K562 (cell line): ENCODE results near the gene LRCOL1. TPM values are rescaled to one million over a fixed set of nuclear protein-coding genes. Genes with fewer than 3 reads are reported as not detected.

ENCODE experiments used
- ATAC-seq: fragments of 200-7000 bp; cut with Tn5 transposase; 3 replicates; pipeline ENCODE4 v1.9.1; 2020; ENCODE audit warnings: moderate library complexity
- BruUV-seq: library from RNA; stranded (reverse); fragments of 400-500 nt; replicated peaks from 2 replicates; lab custom pipeline; 2021; lab: Mats Ljungman, UMichigan
- CTCF ChIA-PET: fragments of 300-600 bp; formaldehyde crosslinking; extraction: SDS; loops from one replicate; lab custom pipeline; 2021; ENCODE audit warnings: low intra/inter-chr PET ratio; lab: Yijun Ruan, JAX
- POLR2A ChIA-PET: fragments of 300-600, 350-650 bp; sonication (Branson Sonifier 250); formaldehyde crosslinking; extraction: SDS; loops from one replicate; lab custom pipeline; 2021; ENCODE audit warnings: antibody characterized with exemption, inconsistent platforms; lab: Yijun Ruan, JAX
- DNase-seq, 4 experiments: peaks; one replicate each; pipeline versions ENCODE4 v3.0.0 to v3.0.0-alpha.2; 2011 to 2018; ENCODE audit warnings: low spot score in 3 of 4, mixed read lengths in 3 of 4; ENCODE audit errors: extremely low read depth in 1 of 4
- FAIRE-seq: peaks from 2 replicates; lab custom pipeline; 2011; peaks lifted over from hg19 to GRCh38; lab: Jason Lieb, UNC
- H2AFZ ChIP-seq: 2 replicates; pipeline ENCODE4 v1.6.0; 2011; ENCODE audit warnings: low read depth, low read length, control low read depth, inconsistent platforms
- H3K27ac ChIP-seq: fragments of 200-600 bp; 3 replicates; pipeline ENCODE4 v1.8.0; 2011; ENCODE audit warnings: low read depth, mild to moderate bottlenecking, control low read depth, inconsistent platforms, low read length, moderate library complexity, mixed read lengths; ENCODE audit errors: extremely low read depth
- H3K27me3 ChIP-seq, 2 experiments: fragments of 300-600 bp in 1 of 2; 2 replicates in 1 of 2; 3 replicates in 1 of 2; pipeline versions ENCODE4 v1.6.0 to v1.8.0; 2011; ENCODE audit warnings: inconsistent platforms in 2 of 2, low read length in 2 of 2, mild to moderate bottlenecking in 1 of 2, mixed read lengths in 1 of 2, moderate library complexity in 1 of 2; ENCODE audit not compliant: control insufficient read depth in 2 of 2, insufficient read depth in 2 of 2
- H3K36me3 ChIP-seq: fragments of 300-600 bp; 3 replicates; pipeline ENCODE4 v1.8.0; 2011; ENCODE audit warnings: mild to moderate bottlenecking, low read length, inconsistent platforms; ENCODE audit not compliant: control insufficient read depth, insufficient read depth
- H3K4me1 ChIP-seq, 2 experiments: fragments of 200-600 bp in 1 of 2; replicated peaks in 1 of 2; 2 replicates in 1 of 2; 3 replicates in 1 of 2; pipeline versions ENCODE4 v1.5.1 to v1.8.0; 2011; ENCODE audit warnings: inconsistent platforms in 2 of 2, low read length in 2 of 2, mild to moderate bottlenecking in 1 of 2, mixed read lengths in 1 of 2, moderate library complexity in 1 of 2; ENCODE audit not compliant: control insufficient read depth in 2 of 2, insufficient read depth in 2 of 2
- H3K4me2 ChIP-seq: 2 replicates; pipeline ENCODE4 v1.6.1; 2011; ENCODE audit warnings: low read length, control low read depth, inconsistent platforms, mixed read lengths; ENCODE audit not compliant: insufficient read depth
- H3K4me3 ChIP-seq: fragments of 200-600 bp; sonication (generic), shearing (Covaris generic); 2 replicates; pipeline ENCODE4 v1.5.1; 2016; ENCODE audit warnings: control low read depth, inconsistent platforms
- H3K79me2 ChIP-seq: fragments of 200-600 bp; 3 replicates; pipeline ENCODE4 v1.8.0; 2011; ENCODE audit warnings: low read length, inconsistent platforms; ENCODE audit not compliant: control insufficient read depth, insufficient read depth
- H3K9ac ChIP-seq, 2 experiments: 2 replicates each; pipeline versions ENCODE4 v1.6.0 to v1.6.1; 2011; ENCODE audit warnings: low read depth in 2 of 2, low read length in 2 of 2, control low read depth in 1 of 2, inconsistent platforms in 1 of 2, mild to moderate bottlenecking in 1 of 2, mixed read lengths in 1 of 2; ENCODE audit not compliant: insufficient read depth in 1 of 2
- H3K9me1 ChIP-seq: one replicate; pipeline ENCODE4 v1.6.0; 2011; ENCODE audit warnings: inconsistent platforms, mild to moderate bottlenecking, low read length, moderate library complexity; ENCODE audit not compliant: control insufficient read depth, insufficient read depth
- H3K9me3 ChIP-seq: replicated peaks from 2 replicates; pipeline ENCODE4 v1.5.1; 2011; ENCODE audit warnings: low read depth, low read length, inconsistent platforms; ENCODE audit not compliant: control insufficient read depth, insufficient read depth
- H4K20me1 ChIP-seq: replicated peaks from 2 replicates; pipeline ENCODE4 v1.6.1; 2011; ENCODE audit warnings: low read length, inconsistent platforms, mixed read lengths; ENCODE audit not compliant: control insufficient read depth, insufficient read depth
- NEUROD1 ChIP-seq: fragments of 150-350 bp; IDR thresholded peaks from 2 replicates; pipeline ENCODE4 v1.6.1; 2014; ENCODE audit warnings: borderline replicate concordance, low read length, low read depth; ENCODE audit not compliant: partially characterized antibody
- NFIC ChIP-seq: fragments of 450-650 bp; IDR thresholded peaks from 2 replicates; pipeline ENCODE4 v1.6.1; 2017; ENCODE audit warnings: mild to moderate bottlenecking, inconsistent platforms
- NFIX ChIP-seq: fragments of 250-450 bp; sonication (Bioruptor Pico); IDR thresholded peaks from 2 replicates; pipeline ENCODE4 v1.4.0; 2020; ENCODE audit warnings: low read depth, mild to moderate bottlenecking, moderate library complexity
- RBM25 ChIP-seq: fragments of 200-400 bp; formaldehyde crosslinking; IDR thresholded peaks from 2 replicates; pipeline ENCODE4 v1.6.1; 2018; ENCODE audit warnings: low read length, low read depth, moderate library complexity; ENCODE audit not compliant: severe bottlenecking
- SMARCA5 ChIP-seq: fragments of 450-650 bp; IDR thresholded peaks from 2 replicates; pipeline ENCODE4 v1.6.1; 2016
- WGBS: fragments of 100-300 bp; shearing (Covaris generic); methylation state at CpG from one replicate; pipeline ENCODE4 v1.1.6; 2016; ENCODE audit warnings: low coverage, mixed read lengths; ENCODE audit not compliant: insufficient coverage; ENCODE audit errors: missing lambda C conversion rate; 5-methylcytosine and 5-hydroxymethylcytosine counted together
- in situ Hi-C: fragments of 300-500 bp; cut with MboI; formaldehyde crosslinking; loops from 4 replicates; pipeline ENCODE4 v1.15.0; 2018; ENCODE audit warnings: inconsistent platforms, mixed read lengths
- intact Hi-C: fragments of 100-400 bp; cut with micrococcal nuclease; formaldehyde crosslinking; loops from 2 replicates; pipeline ENCODE4 v1.14.2; 2022
- polyA plus RNA-seq, 8 experiments: library from polyadenylated mRNA; depleted of rRNA in 4 of 8; stranded (reverse) in 5 of 8; unstranded in 3 of 8; fragments of >200 nt; fragmentation: Nextera tagmentation in 2 of 8; fragmentation: Illumina TruSeq in 1 of 8; extraction: Ambion mirVana in 2 of 8; extraction: Trizol in 1 of 8; gene quantifications; 2 replicates each; pipeline versions ENCODE4 v1.2.1 to v1.2.3, GENCODE V29; 2011 to 2014; ENCODE audit warnings: inconsistent platforms in 1 of 8, missing spikeins in 1 of 8
- total RNA-seq, 7 experiments: library from RNA; depleted of rRNA in 6 of 7; stranded (reverse); fragments of >200 nt in 6 of 7; fragmentation: Illumina TruSeq in 2 of 7; extraction: Trizol in 2 of 7; gene quantifications; 2 replicates each; pipeline versions ENCODE4 v1.2.1 to v1.2.3, GENCODE V29; 2011 to 2021; ENCODE audit warnings: low replicate concordance in 1 of 7
- TF ChIP-seq, protein P1 (sequence below): fragments of 250-450 bp; sonication (Bioruptor Pico); IDR thresholded peaks from 2 replicates; pipeline ENCODE4 v1.8.0; 2021; ENCODE audit warnings: borderline replicate concordance, mild to moderate bottlenecking, moderate library complexity; ENCODE audit not compliant: poor library complexity, severe bottlenecking

LRCOL1 gene
- total and polyA plus RNA-seq, 9 of the 15 experiments (the other 6 are each of a cell fraction or from before 2014, with no cell fraction given), result not detected

DNA sequence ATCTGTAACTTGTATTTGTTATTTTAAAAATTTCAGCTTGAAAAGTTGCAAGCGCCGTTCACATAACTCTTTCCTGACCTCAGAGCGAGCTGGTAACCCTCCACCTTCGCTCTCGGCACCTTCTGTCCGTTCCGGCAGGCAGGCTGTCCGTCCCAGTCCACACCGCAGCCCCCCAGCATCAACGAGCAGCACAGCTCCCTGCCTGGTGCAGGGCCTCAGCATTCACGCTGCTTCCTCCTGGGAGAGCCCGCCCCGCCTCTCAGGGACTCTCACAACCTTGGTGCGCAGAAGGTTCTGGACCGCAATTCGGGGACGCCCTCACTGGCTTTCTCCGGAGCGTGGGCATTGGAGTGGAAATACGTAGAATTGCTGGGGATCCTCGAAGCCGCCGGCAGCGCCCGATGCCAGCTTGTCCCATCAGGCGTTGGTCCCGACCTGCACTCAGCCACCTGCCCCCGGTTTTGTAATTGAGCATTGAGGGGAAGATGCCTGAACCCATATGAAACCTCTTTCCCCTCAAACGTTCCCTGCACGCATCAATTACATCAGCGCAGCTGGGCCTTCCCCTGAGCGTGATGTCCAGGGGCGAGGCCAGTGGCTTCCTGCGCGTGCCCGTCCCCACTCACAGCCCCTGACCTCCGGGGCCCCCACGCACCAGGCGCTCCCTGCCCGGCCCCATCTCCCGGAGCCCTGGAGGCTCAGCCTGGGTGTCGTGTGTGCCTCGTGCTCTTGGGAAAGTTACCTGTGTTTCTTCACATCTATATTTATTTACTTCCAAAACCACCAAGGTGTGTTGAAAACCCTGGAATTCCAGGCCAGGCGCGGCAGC lies 19.1 kb downstream of the LRCOL1 start (continued):
- TF ChIP-seq, protein P1, sequence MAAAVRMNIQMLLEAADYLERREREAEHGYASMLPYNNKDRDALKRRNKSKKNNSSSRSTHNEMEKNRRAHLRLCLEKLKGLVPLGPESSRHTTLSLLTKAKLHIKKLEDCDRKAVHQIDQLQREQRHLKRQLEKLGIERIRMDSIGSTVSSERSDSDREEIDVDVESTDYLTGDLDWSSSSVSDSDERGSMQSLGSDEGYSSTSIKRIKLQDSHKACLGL (CRISPR knock-in tag), result no peak
- TF ChIP-seq NEUROD1, result no peak
- no peak for TF ChIP-seq NFIX (CRISPR knock-in tag)

DNA sequence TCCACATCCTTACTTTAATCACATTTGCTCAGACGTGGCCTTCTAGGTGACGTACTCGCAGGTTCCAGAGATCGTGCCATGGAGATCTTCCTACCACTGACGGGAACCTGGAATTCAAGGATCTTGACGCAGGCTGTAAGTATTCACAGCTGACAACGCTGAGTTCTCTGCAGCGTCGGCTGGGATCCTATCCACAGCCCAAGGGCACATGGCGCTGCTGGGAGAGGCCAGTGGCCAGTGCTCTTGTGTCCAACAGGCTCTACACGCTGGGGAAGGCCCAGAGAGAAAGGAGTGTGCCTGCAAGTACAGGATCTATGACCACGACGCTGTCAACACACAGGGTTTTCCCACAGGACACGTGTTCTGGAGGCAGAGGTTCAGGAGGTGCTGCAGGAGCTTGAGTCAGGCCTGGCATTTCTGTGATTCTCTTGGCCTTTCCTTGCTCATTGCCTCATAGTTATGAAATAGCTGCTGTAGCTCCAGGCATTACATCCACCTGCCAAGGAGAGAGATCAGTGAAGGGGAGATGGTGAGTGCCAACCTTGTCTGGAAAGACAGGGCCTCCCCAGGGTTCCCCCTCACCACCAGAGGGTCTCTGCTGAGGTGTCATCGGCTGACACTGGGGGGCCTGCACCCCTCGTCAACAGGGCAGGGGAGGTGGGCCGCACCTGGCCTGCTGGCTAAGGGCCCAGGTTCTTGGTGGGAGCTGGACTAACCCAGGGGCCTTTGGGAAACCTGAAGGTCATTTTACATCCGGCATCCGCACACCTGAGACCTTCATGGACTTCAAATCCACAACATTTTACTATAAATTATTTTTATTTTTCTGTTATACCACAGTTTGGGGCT lies 21.3 kb downstream of the LRCOL1 start:
- intact Hi-C loops, result no loop called here
- H3K4me1 ChIP-seq, result peaks cover 0 to 41% of the 10 kb centered on the region in 2 experiments; a peak in 2 of 5 replicates
- 0 out of 2 replicates have a peak, but pooled peaks cover 9% of the 10 kb centered on the region for H4K20me1 ChIP-seq
- in situ Hi-C loops, result no loop called here
- no peak overlapping the region for H3K27ac ChIP-seq
- H3K79me2 ChIP-seq, result no peaks in the 10 kb centered on the region
- no peak overlapping the region for H3K9ac ChIP-seq
- 13% methylated on average over 19 of the region's 19 CpGs for WGBS
- H2AFZ ChIP-seq, result no peak overlapping the region
- H3K4me2 ChIP-seq, result no peak overlapping the region
- BruUV-seq, result no TSS peak
- no peak for FAIRE-seq
- no peak for DNase-seq
- POLR2A ChIA-PET, result interaction anchor here (0.5 to 0.6 kb wide), 2 partner anchors 184 to 444 kb away, joined by 3 read pairs; no protein-coding TSS in a partner anchor
- H3K36me3 ChIP-seq, result no peaks in the 10 kb centered on the region
- H3K9me3 ChIP-seq, result no peaks in the 10 kb centered on the region; the same call in 1 of the 2 replicates
- CTCF ChIA-PET, result interaction anchor here (0.5 kb wide), 1 partner anchor 753 kb away, joined by 8 read pairs; no protein-coding TSS in a partner anchor
- no peak for ATAC-seq
- no peaks in the 10 kb centered on the region for H3K9me1 ChIP-seq
- peaks cover 30 to 49% of the 10 kb centered on the region in 2 experiments for H3K27me3 ChIP-seq
- TF ChIP-seq SMARCA5 (0 out of 2 replicates have a peak, but pooled peaks have one; percentile 25), RBM25 (peak; percentile 83), NFIC (no peak)
- no peak overlapping the region for H3K4me3 ChIP-seq
